ENCODE data around the gene CLRN3. TPM values are rescaled to one million over a fixed set of nuclear protein-coding genes. Genes with fewer than 3 reads are reported as not detected.
A peak's percentile ranks its signal among the peaks of the same experiment; 100 is the strongest.

CLRN3 gene
- total and polyA plus RNA-seq, 7 donors = 0.03 TPM; not detected in 6

DNA sequence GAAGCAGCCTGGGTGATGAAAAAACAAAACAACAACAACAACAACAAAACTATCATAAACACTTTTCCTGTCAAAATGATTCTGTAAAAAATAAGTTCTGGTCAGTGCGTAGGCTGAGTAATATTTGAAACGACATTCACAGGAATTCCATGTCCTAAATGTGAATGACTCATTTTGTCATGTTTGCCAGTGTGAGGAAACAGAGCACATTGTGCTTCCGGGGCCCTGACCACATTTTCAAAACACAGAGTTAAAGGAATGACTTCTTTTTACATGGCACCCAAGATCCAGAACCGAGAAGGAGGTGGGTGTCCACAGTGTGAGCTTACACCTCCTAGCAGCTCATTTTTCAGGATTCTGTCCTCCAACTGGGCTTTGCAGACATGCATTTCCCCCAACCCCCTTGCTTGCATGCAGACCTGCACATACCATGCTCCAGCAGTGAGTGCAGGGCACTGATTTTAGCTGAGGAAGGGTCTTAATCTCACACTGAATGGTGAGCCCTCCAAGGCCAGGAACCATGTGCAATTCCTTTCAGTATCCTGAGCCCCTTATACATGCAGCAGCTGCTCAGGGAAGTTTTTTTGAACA lies 3.0 kb downstream of the CLRN3 start:
- H3K4me3 ChIP-seq = no peak overlapping the region
- peaks cover 0 to 8% (median 7%) of the 10 kb centered on the region in 3 donors for H3K27me3 ChIP-seq (ENCODE audit: insufficient read depth in 3 of 3, low read length in 2 of 3)
- DNase-seq (no peak), ATAC-seq (peak in 3 of 4 donors; percentile 34 to 46 (median 37))
- 21 to 43% (median 30%) methylated on average over 4 of the region's 4 CpGs for WGBS, 3 donors
- H3K4me1 ChIP-seq = no peaks in the 10 kb centered on the region
- H3K9me3 ChIP-seq = no peaks in the 10 kb centered on the region
- H3K36me3 ChIP-seq (ENCODE audit: insufficient read depth in 1 of 2, low read depth in 1 of 2) = no peaks in the 10 kb centered on the region
- peak overlapping the region; percentile 9 for H3K27ac ChIP-seq
- no peak for TF ChIP-seq CTCF (IDR thresholded peaks at IDR 0.05)
- intact Hi-C loops (cut with DNase I) = no loop called here

DNA sequence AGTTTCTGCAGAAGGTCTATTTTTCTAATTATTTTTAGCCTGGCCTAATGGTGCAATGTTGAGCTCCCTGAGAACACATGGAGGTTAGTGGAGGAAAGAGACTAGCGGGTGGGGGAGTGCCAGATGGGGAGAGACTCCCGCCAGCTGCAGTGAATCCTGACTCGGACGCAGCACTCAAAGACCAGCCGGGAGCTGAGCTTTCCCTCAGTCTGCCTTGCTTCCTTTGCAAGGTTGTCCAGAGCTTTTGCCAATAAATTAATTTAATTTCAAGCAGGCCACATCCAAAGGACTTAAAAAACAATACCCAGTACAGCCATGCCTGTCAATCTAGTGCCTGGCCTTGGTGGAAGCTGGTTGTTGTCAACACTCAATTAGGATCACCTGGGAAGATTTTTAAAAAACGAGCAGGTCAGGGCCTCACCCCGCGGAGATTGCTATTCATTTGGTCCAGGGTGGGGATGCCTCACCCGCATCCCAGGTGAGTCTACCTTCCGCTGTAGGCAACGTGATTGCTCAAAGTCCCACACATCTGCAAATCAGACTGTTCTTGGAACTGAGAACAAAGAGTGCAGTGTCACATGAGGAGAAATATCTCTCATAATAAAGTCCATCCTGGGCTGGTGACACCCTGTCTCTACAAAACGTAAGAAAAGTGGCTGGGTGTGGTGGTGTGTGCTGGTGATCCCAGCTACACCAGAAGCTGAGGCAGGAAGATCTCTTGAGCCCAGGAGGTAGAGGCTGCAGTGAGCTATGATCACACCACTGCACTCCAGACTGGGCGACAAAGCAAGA lies 4.0 kb downstream of the CLRN3 start:
- Histone ChIP-seq H3K9me3 (no peaks in the 10 kb centered on the region), H3K36me3 (ENCODE audit: insufficient read depth in 1 of 2, low read depth in 1 of 2) (no peaks in the 10 kb centered on the region), H3K4me1 (no peaks in the 10 kb centered on the region), H3K4me3 (no peak overlapping the region), H3K27me3 (ENCODE audit: insufficient read depth in 3 of 3, low read length in 2 of 3) (peaks cover 0 to 8% (median 7%) of the 10 kb centered on the region in 3 donors), H3K27ac (peak overlapping the region; percentile 9)
- TF ChIP-seq CTCF (IDR thresholded peaks at IDR 0.05) = no peak
- WGBS, 3 donors = 42 to 62% (median 45%) methylated on average over 13 of the region's 13 CpGs
- DNase-seq (no peak), ATAC-seq (peak in 1 of 4 donors; percentile 44)
- intact Hi-C loops (cut with DNase I) = no loop called here

- intact Hi-C loops (cut with DNase I) = no loop called here
- no peaks in the 10 kb centered on the region for H3K4me1 ChIP-seq
- no peak overlapping the region for H3K4me3 ChIP-seq
- no peak overlapping the region for H3K27ac ChIP-seq
- no peaks in the 10 kb centered on the region for H3K36me3 ChIP-seq (ENCODE audit: insufficient read depth in 1 of 2, low read depth in 1 of 2)
- no peak for ATAC-seq
- no peak for DNase-seq
- 22 to 39% (median 31%) methylated on average over 16 of the region's 16 CpGs for WGBS, 3 donors
- peaks cover 0 to 8% (median 7%) of the 10 kb centered on the region in 3 donors for H3K27me3 ChIP-seq (ENCODE audit: insufficient read depth in 3 of 3, low read length in 2 of 3)
- no peak for TF ChIP-seq CTCF (IDR thresholded peaks at IDR 0.05)
- H3K9me3 ChIP-seq = no peaks in the 10 kb centered on the region
These were observed 5.0 kb downstream of the CLRN3 start for GRCh38 chr10:127887541-127888415.

- DNase-seq = no peak
- H3K4me1 ChIP-seq = no peaks in the 10 kb centered on the region
- 64 to 90% (median 73%) methylated on average over 12 of the region's 12 CpGs for WGBS, 3 donors
- intact Hi-C loops (cut with DNase I) = no loop called here
- no peak overlapping the region for H3K27ac ChIP-seq
- H3K27me3 ChIP-seq (ENCODE audit: insufficient read depth in 3 of 3, low read length in 2 of 3) = peaks cover 0 to 8% (median 7%) of the 10 kb centered on the region in 3 donors
- no peaks in the 10 kb centered on the region for H3K9me3 ChIP-seq
- no peaks in the 10 kb centered on the region for H3K36me3 ChIP-seq (ENCODE audit: insufficient read depth in 1 of 2, low read depth in 1 of 2)
- H3K4me3 ChIP-seq = no peak overlapping the region
- peak in 1 of 4 donors; percentile 16 for ATAC-seq
- no peak for TF ChIP-seq CTCF (IDR thresholded peaks at IDR 0.05)
These were observed 6.2 kb downstream of the CLRN3 start for GRCh38 chr10:127886371-127887051.
